ENCODE measurements around the gene WRNIP1.

DNA sequence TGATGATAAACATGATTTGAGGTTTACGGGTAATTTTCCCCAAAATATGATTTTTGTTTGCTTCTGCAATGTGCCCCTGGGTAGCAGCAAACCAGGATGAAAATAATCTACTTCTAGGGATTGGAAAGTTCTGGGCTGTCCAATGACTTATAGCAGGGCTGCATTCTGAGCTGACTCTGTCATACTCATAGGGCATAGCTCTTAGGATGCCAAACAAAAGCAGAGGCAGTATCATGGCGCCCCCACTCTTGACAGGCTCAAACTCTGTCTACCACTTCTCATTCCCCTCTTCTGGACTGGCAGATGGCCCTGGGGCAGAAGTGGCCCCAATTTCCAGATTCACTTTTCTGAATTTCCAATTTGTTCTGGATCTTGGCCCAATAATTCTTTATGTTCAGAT lies 66.2 kb downstream of the WRNIP1 start:
- TF ChIP-seq, protein P1, sequence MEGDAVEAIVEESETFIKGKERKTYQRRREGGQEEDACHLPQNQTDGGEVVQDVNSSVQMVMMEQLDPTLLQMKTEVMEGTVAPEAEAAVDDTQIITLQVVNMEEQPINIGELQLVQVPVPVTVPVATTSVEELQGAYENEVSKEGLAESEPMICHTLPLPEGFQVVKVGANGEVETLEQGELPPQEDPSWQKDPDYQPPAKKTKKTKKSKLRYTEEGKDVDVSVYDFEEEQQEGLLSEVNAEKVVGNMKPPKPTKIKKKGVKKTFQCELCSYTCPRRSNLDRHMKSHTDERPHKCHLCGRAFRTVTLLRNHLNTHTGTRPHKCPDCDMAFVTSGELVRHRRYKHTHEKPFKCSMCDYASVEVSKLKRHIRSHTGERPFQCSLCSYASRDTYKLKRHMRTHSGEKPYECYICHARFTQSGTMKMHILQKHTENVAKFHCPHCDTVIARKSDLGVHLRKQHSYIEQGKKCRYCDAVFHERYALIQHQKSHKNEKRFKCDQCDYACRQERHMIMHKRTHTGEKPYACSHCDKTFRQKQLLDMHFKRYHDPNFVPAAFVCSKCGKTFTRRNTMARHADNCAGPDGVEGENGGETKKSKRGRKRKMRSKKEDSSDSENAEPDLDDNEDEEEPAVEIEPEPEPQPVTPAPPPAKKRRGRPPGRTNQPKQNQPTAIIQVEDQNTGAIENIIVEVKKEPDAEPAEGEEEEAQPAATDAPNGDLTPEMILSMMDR (IDR thresholded peaks at IDR 0.05; ENCODE audit: insufficient read depth, low read length, poor library complexity, severe bottlenecking) = no peak
- no peak for TF ChIP-seq EZH2phosphoT487 (conservative IDR thresholded peaks at IDR 0.05; ENCODE audit: low read length)
